Measurements from ENCODE around the gene ASIC3. TPM values are rescaled to one million over a fixed set of nuclear protein-coding genes. Genes with fewer than 3 reads are reported as not detected.

ASIC3 gene
- total RNA-seq, 1 experiment from 2014 or later = 1.1 TPM

GRCh38 chr7:151013733-151014497 lies 34.4 kb upstream of the ASIC3 start:
- DNase-seq = peak in 1 of 2 experiments; percentile 64
- Mint-ChIP-seq H3K27ac (ENCODE audit: unreplicated experiment) (peak overlapping the region; percentile 66), H3K36me3 (ENCODE audit: insufficient read depth, unreplicated experiment) (no peaks in the 10 kb centered on the region), H3K4me1 (ENCODE audit: low read depth, unreplicated experiment) (peaks cover 10% of the 10 kb centered on the region), H3K27me3 (ENCODE audit: insufficient read depth, unreplicated experiment) (no peaks in the 10 kb centered on the region), H3K9me3 (ENCODE audit: unreplicated experiment) (no peaks in the 10 kb centered on the region), H3K4me3 (ENCODE audit: unreplicated experiment) (peak overlapping the region; percentile 61)
- Histone ChIP-seq H3K4me1 (peaks cover 31% of the 10 kb centered on the region), H3K9me3 (no peaks in the 10 kb centered on the region), H3K4me3 (ENCODE audit: low read depth, low read length) (no peak overlapping the region), H3K36me3 (ENCODE audit: control insufficient read depth, insufficient read depth, low read length) (no peaks in the 10 kb centered on the region), H3K27me3 (replicated peaks; ENCODE audit: control insufficient read depth, insufficient read depth, low read length) (no peaks in the 10 kb centered on the region)
- BruUV-seq (replicated peaks) = no TSS peak
- CTCF ChIA-PET = interaction anchor here (1.0 kb wide), 1 partner anchor 49 kb away, joined by 6 read pairs; no protein-coding TSS in a partner anchor
- POLR2A ChIA-PET = no interaction called here
- no peak for TF ChIP-seq CTCF (IDR thresholded peaks at IDR 0.05; ENCODE audit: insufficient read depth in 1 of 2, low read depth in 1 of 2, low read length in 1 of 2, severe bottlenecking in 1 of 2, unreplicated experiment in 1 of 2)
- intact Hi-C loops (cut with micrococcal nuclease; ENCODE audit: unreplicated experiment) = loop anchor here (1.0 to 5.0 kb wide), 2 partner anchors 14 to 98 kb away; partner anchors contain the start of gene ABCB8

- peaks cover 4% of the 10 kb centered on the region for H3K27me3 Mint-ChIP-seq (ENCODE audit: insufficient read depth, unreplicated experiment)
- no peaks in the 10 kb centered on the region for H3K36me3 Mint-ChIP-seq (ENCODE audit: insufficient read depth, unreplicated experiment)
- H3K36me3 ChIP-seq (ENCODE audit: control insufficient read depth, insufficient read depth, low read length) = no peaks in the 10 kb centered on the region
- CTCF ChIA-PET = interaction anchor here (0.6 to 1.0 kb wide), 3 partner anchors 48 to 52 kb away, joined by 5 to 6 read pairs (median 5); no protein-coding TSS in a partner anchor
- intact Hi-C loops (cut with micrococcal nuclease; ENCODE audit: unreplicated experiment) = loop anchor here (5.0 kb wide), 1 partner anchor 97 kb away; no protein-coding TSS in a partner anchor
- no TSS peak for BruUV-seq (replicated peaks)
- no peak overlapping the region for H3K4me3 ChIP-seq (ENCODE audit: low read depth, low read length)
- no peaks in the 10 kb centered on the region for H3K9me3 Mint-ChIP-seq (ENCODE audit: unreplicated experiment)
- no peaks in the 10 kb centered on the region for H3K27me3 ChIP-seq (replicated peaks; ENCODE audit: control insufficient read depth, insufficient read depth, low read length)
- TF ChIP-seq CTCF (IDR thresholded peaks at IDR 0.05; ENCODE audit: insufficient read depth in 1 of 2, low read depth in 1 of 2, low read length in 1 of 2, severe bottlenecking in 1 of 2, unreplicated experiment in 1 of 2) = no peak
- H3K4me1 ChIP-seq = peaks cover 38% of the 10 kb centered on the region
- no peak overlapping the region for H3K27ac Mint-ChIP-seq (ENCODE audit: unreplicated experiment)
- POLR2A ChIA-PET = no interaction called here
- H3K4me1 Mint-ChIP-seq (ENCODE audit: low read depth, unreplicated experiment) = peaks cover 10% of the 10 kb centered on the region
- H3K4me3 Mint-ChIP-seq (ENCODE audit: unreplicated experiment) = no peak overlapping the region
- no peaks in the 10 kb centered on the region for H3K9me3 ChIP-seq
- DNase-seq = no peak
Measured at GRCh38 chr7:151014950-151015349, 33.4 kb upstream of the ASIC3 start.

GRCh38 chr7:151015967-151016366 lies 32.4 kb upstream of the ASIC3 start:
- H3K4me1 Mint-ChIP-seq (ENCODE audit: low read depth, unreplicated experiment) = peaks cover 19% of the 10 kb centered on the region
- H3K27me3 ChIP-seq (replicated peaks; ENCODE audit: control insufficient read depth, insufficient read depth, low read length) = no peaks in the 10 kb centered on the region
- H3K9me3 ChIP-seq = no peaks in the 10 kb centered on the region
- no peak overlapping the region for H3K4me3 ChIP-seq (ENCODE audit: low read depth, low read length)
- no peak for TF ChIP-seq CTCF (IDR thresholded peaks at IDR 0.05; ENCODE audit: insufficient read depth in 1 of 2, low read depth in 1 of 2, low read length in 1 of 2, severe bottlenecking in 1 of 2, unreplicated experiment in 1 of 2)
- no peak overlapping the region for H3K27ac Mint-ChIP-seq (ENCODE audit: unreplicated experiment)
- intact Hi-C loops (cut with micrococcal nuclease; ENCODE audit: unreplicated experiment) = no loop called here
- CTCF ChIA-PET = no interaction called here
- H3K4me3 Mint-ChIP-seq (ENCODE audit: unreplicated experiment) = no peak overlapping the region
- H3K4me1 ChIP-seq = peaks cover 40% of the 10 kb centered on the region
- no peaks in the 10 kb centered on the region for H3K36me3 Mint-ChIP-seq (ENCODE audit: insufficient read depth, unreplicated experiment)
- H3K9me3 Mint-ChIP-seq (ENCODE audit: unreplicated experiment) = no peaks in the 10 kb centered on the region
- peaks cover 4% of the 10 kb centered on the region for H3K27me3 Mint-ChIP-seq (ENCODE audit: insufficient read depth, unreplicated experiment)
- H3K36me3 ChIP-seq (ENCODE audit: control insufficient read depth, insufficient read depth, low read length) = no peaks in the 10 kb centered on the region
- no peak for DNase-seq
- BruUV-seq (replicated peaks) = no TSS peak
- POLR2A ChIA-PET = no interaction called here

Measured in Caco-2 (cell line).